ENCODE measurements around the gene MKNK1.

The MKNK1 gene

DNA sequence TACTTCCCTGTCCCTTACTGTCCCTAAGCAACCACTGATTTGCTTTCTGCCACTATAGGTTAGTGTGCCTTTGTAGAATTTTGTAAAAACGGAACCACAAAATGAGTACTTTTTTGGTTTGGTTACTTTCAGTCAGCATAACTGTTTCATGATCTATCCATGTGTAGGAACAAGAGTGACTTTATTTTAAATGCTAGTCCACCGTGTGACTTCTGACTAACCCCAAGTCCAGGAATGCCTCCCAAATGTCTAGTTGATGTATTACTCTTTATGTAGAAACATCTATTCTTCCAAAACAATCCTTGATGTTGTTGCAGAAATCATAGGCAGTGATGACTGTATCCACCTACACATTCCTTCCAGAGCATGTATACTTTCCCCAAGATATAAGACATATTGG lies 42.8 kb upstream of the MKNK1 start:
- no peak overlapping the region for H3K4me3 ChIP-seq (ENCODE audit: low read depth, low read length)
- TF ChIP-seq, protein P1, sequence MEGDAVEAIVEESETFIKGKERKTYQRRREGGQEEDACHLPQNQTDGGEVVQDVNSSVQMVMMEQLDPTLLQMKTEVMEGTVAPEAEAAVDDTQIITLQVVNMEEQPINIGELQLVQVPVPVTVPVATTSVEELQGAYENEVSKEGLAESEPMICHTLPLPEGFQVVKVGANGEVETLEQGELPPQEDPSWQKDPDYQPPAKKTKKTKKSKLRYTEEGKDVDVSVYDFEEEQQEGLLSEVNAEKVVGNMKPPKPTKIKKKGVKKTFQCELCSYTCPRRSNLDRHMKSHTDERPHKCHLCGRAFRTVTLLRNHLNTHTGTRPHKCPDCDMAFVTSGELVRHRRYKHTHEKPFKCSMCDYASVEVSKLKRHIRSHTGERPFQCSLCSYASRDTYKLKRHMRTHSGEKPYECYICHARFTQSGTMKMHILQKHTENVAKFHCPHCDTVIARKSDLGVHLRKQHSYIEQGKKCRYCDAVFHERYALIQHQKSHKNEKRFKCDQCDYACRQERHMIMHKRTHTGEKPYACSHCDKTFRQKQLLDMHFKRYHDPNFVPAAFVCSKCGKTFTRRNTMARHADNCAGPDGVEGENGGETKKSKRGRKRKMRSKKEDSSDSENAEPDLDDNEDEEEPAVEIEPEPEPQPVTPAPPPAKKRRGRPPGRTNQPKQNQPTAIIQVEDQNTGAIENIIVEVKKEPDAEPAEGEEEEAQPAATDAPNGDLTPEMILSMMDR (IDR thresholded peaks at IDR 0.05; ENCODE audit: borderline replicate concordance, insufficient read depth, low read depth, low read length) = no peak

DNA sequence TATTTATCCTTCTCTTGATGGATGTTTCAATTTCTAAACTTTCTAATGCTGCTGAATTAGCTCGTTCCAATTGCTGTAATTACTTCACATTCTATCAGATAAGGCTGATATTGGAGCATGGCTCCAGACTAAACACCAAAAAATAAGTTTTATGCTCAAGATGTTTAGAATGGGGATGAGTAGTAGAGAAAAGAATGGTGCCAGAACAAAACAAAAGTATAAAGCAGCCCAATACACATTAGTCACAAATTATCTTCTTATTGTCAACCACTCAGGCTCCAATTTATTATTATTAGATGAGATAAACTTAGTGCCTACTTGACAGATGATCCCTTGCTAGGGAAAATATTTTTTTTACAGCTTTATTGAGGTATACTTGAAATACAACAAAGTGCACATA lies 42.3 kb upstream of the MKNK1 start:
- TF ChIP-seq, protein P1 (IDR thresholded peaks at IDR 0.05; ENCODE audit: borderline replicate concordance, insufficient read depth, low read depth, low read length) = no peak
- no peak overlapping the region for H3K4me3 ChIP-seq (ENCODE audit: low read depth, low read length)

DNA sequence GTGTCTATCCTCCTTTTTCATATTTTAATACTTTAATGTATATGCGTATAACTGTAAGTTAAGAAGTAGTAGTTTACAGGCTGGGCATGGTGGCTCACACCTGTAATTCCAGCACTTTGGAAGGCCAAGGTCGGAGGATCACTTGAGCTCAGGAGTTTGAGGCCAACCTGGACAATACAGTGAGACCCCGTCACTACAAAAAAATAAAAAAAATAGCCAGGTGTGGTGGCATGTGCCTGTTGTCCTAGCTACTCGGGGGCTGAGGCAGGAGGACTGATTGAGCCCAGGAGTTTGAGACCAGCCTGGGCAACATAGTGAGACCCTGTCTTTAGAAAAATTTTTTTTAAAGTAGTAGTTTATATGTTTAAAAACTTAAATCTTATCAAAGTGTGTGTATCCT lies 41.7 kb upstream of the MKNK1 start:
- TF ChIP-seq, protein P1 (IDR thresholded peaks at IDR 0.05; ENCODE audit: borderline replicate concordance, insufficient read depth, low read depth, low read length) = no peak
- no peak overlapping the region for H3K4me3 ChIP-seq (ENCODE audit: low read depth, low read length)

DNA sequence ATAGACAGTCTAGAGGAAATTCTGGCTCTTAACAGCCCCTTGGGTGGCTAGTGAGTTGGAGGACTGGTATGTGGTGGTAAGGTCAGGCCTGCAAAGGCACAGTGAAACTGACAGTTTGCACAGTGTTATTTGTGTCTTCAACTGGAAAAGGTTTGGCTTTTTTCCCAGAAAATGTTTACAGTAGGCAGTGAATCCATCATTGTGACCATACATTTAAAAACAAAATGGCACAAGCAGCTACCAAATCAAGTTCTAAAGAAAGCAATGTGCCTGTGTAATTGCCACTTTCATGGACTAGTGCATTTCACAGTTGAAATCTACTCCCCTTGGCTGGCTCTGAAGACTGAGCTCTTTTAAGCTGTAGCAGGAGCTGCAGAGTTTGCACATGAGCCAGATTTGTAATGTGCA lies 39.3 kb upstream of the MKNK1 start:
- H3K4me3 ChIP-seq (ENCODE audit: low read depth, low read length) = no peak overlapping the region
- TF ChIP-seq, protein P1 (IDR thresholded peaks at IDR 0.05; ENCODE audit: borderline replicate concordance, insufficient read depth, low read depth, low read length) = no peak

DNA sequence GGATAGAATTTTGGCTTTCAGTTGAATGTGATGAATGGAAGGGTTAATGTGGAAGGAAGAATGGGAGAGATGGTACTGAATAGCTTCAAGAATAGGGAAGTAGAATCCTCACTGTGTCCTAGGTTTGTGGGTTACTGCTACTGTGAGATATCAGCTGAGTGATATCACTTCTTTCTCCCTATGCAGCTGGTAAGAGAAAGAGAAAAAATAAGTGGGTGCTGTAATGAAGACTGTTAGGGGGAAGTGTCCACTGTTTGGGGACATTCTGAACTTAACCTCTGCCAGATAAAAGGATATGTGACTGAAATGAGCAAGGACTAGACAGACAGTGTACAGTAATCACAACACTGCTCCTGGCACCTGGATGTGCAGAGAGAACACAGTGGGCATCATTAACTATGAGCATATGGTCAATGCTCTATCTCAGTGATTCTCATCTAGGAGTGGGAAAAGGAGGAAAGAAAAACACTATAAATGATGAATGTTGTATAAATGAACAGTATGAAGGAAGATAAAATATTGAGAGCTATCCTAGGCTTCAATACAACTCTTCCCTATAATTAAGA lies 38.1 kb upstream of the MKNK1 start:
- H3K4me3 ChIP-seq (ENCODE audit: low read depth, low read length) = no peak overlapping the region
- TF ChIP-seq, protein P1 (IDR thresholded peaks at IDR 0.05; ENCODE audit: borderline replicate concordance, insufficient read depth, low read depth, low read length) = no peak

DNA sequence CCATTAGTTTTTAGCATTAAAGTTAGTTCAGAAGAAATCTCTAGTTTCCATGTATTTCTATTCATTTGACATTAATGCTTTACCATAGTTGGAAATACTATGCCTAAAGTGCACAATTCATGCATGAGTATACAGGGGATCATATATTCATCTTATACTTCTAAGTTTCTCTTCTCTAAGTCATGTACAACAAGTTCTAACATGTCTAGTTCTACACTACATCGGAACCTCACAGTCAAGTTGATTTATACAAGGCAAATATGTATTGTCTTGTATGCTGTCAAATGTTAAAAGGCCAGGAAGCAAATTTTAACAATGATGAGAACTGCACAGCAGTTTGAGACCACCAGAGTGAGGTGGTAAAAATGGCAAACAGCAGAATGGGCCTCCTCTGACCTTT lies 35.5 kb upstream of the MKNK1 start:
- TF ChIP-seq, protein P1 (IDR thresholded peaks at IDR 0.05; ENCODE audit: borderline replicate concordance, insufficient read depth, low read depth, low read length) = no peak
- H3K4me3 ChIP-seq (ENCODE audit: low read depth, low read length) = no peak overlapping the region

DNA sequence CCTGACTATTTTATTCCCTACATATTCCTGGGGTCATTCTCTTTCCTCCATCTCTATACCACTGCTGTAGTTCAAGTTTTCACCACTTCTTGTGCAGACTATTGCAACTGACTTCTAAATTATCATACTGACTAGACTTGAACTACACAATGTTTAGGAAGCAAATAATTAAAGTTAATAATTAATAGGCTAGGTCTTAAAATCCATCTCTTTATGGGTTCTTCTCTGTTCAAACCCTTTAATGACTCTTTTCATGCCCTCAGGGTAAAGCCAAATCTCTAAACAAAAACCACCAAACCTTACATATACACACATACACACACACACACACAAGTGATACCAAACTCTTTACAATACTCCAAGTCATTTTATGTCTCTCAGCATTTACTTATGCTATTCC lies 34.9 kb upstream of the MKNK1 start:
- no peak overlapping the region for H3K4me3 ChIP-seq (ENCODE audit: low read depth, low read length)
- TF ChIP-seq, protein P1 (IDR thresholded peaks at IDR 0.05; ENCODE audit: borderline replicate concordance, insufficient read depth, low read depth, low read length) = no peak
